Heart left ventricle (tissue), 16 donors: ENCODE data around the gene ROCK2. TPM values are rescaled to one million over a fixed set of nuclear protein-coding genes. Genes with fewer than 3 reads are reported as not detected.

Experiments
- ATAC-seq, 4 donors: fragments of 200-7000 bp; cut with Tn5 transposase; one replicate each; pipeline ENCODE4 v1.9.1; 2020 to 2022; ENCODE audit warnings: moderate library complexity in 4 of 4, mild to moderate bottlenecking in 3 of 4, moderate number of reproducible peaks in 1 of 4
- DNase-seq, 5 donors: peaks; one replicate each; pipeline ENCODE4 v3.0.0-alpha.2; 2020
- H3K27ac ChIP-seq, 12 donors: fragments of 200-600 bp; sonication (generic) in 4 of 12; one replicate each; pipeline versions ENCODE4 v1.5.0 to v1.8.0; 2016 to 2022; ENCODE audit warnings: mild to moderate bottlenecking in 2 of 12
- H3K27me3 ChIP-seq, 9 donors: fragments of 200-600 bp; sonication (generic) in 2 of 9; one replicate each; pipeline versions ENCODE4 v1.5.1 to v1.8.0; 2016 to 2022; ENCODE audit warnings: mild to moderate bottlenecking in 3 of 9
- H3K36me3 ChIP-seq, 9 donors: fragments of 200-600 bp; sonication (generic) in 2 of 9; one replicate each; pipeline versions ENCODE4 v1.5.0 to v1.8.0; 2018 to 2022; ENCODE audit warnings: mild to moderate bottlenecking in 2 of 9
- H3K4me1 ChIP-seq, 12 donors: fragments of 200-600 bp; sonication (generic) in 4 of 12; one replicate each; pipeline versions ENCODE4 v1.5.0 to v1.8.0; 2016 to 2022; ENCODE audit warnings: mild to moderate bottlenecking in 3 of 12
- H3K4me3 ChIP-seq, 12 donors: fragments of 200-600 bp; sonication (generic) in 4 of 12; one replicate each; pipeline versions ENCODE4 v1.5.0 to v1.8.0; 2017 to 2022; ENCODE audit warnings: mild to moderate bottlenecking in 9 of 12, moderate library complexity in 4 of 12
- H3K9me3 ChIP-seq, 12 donors: fragments of 200-600 bp; sonication (generic) in 4 of 12; one replicate each; pipeline versions ENCODE4 v1.5.0 to v1.8.0; 2016 to 2022; ENCODE audit warnings: mild to moderate bottlenecking in 1 of 12
- CTCF ChIP-seq, 12 donors: fragments of 200-600 bp; sonication (generic) in 4 of 12; IDR thresholded peaks; one replicate each; pipeline versions ENCODE4 v1.5.0 to v1.8.0; 2018 to 2022; ENCODE audit warnings: antibody characterized with exemption in 12 of 12, mild to moderate bottlenecking in 5 of 12
- POLR2A ChIP-seq, 2 donors: fragments of 450-650 bp; IDR thresholded peaks; one replicate each; pipeline ENCODE4 v1.6.1; 2017; ENCODE audit warnings: antibody characterized with exemption in 2 of 2, mild to moderate bottlenecking in 2 of 2, moderate library complexity in 2 of 2
- WGBS, 4 donors: extraction: QIAGEN DNeasy Blood & Tissue Kit in 2 of 4; methylation state at CpG; one replicate each; pipeline versions ENCODE4 v1.1.5 to v1.1.7; 2013 to 2018; 5-methylcytosine and 5-hydroxymethylcytosine counted together
- intact Hi-C, 10 donors: fragments of 100-400 bp; cut with DNase I; formaldehyde crosslinking; loops; one replicate each; pipeline versions ENCODE4 v1.11.1 to v1.14.2; 2022
- polyA plus RNA-seq, 2 donors: library from polyadenylated mRNA; stranded (reverse); fragments of 200-250 nt; gene quantifications; one replicate each; pipeline ENCODE4 v1.2.3, GENCODE V29; 2013
- total RNA-seq, 9 donors: library from RNA; depleted of rRNA in 2 of 9; stranded (reverse); fragments of >200 nt in 2 of 9; fragmentation: NEBNext Ultra II Directional in 3 of 9; extraction: Animal tissue kit (Norgen Biotek cat#: 25700) in 3 of 9; gene quantifications; one replicate each; pipeline versions ENCODE4 v1.1.0 to v1.2.4, GENCODE V29; 2016 to 2023
- donor health status: ischemic (EF 13 %, LVEDD 7.1; RV severe dilation, severe dysfunction).
- donor health status: healthy with polysubstance abuse.
- donor health status: DM: no; HTN: yes; CAD: no.
- donor health status: DM: no; HTN: no; CAD: no.
- donor health status: ischemic (EF 25% LVEDD 6.9; RV normal size, moderate dysfunction).
- donor health status: ischemic (EF 25% LVEDD 5.7; RV mildly dilated, moderate dysfunction).
- donor health status: healthy.
- donor health status: DM: yes; HTN: yes; CAD: no.
- donor health status: ischemic (EF 35%, LVEDD 5.7; RV mildly dilated, moderate dysfunction).
- donor health status: nonischemic (EF 11% LVEDD 7.7; RV severe dilation, severe dysfunction).
- donor health status: DM: yes; HTN: yes; CAD: no.
- donor health status: PGD.
- donor health status: ischemic (EF 29% LVEDD 5.4; RV normal size, mild dysfunction).
- donor health status: nonischemic (EF 23%, LVEDD 6.1; RV moderate dilation, normal function).

Gene ROCK2
- total and polyA plus RNA-seq, 11 donors = 6.1 to 44.3 (median 38.0) TPM

- no peak overlapping the region for H3K4me3 ChIP-seq
- H3K9me3 ChIP-seq = no peaks in the 10 kb centered on the region
- intact Hi-C loops = loop anchor here in 1 of 10 donors (10.0 kb wide), 1 partner anchor 55 kb away; no protein-coding TSS in a partner anchor
- TF ChIP-seq CTCF (IDR thresholded peaks at IDR 0.05) = no peak
- TF ChIP-seq POLR2A (IDR thresholded peaks at IDR 0.05) = no peak
- no peaks in the 10 kb centered on the region for H3K27me3 ChIP-seq
- 79 to 89% (median 85%) methylated on average over 6 of the region's 6 CpGs for WGBS, 4 donors
- no peaks in the 10 kb centered on the region for H3K36me3 ChIP-seq
- ATAC-seq (no peak), DNase-seq (no peak)
- peaks cover 0 to 41% (median 9%) of the 10 kb centered on the region in 12 donors for H3K4me1 ChIP-seq
- no peak overlapping the region for H3K27ac ChIP-seq
These were observed 45.0 kb downstream of the ROCK2 start for GRCh38 chr2:11299439-11299838.

GRCh38 chr2:11298592-11298991, 45.8 kb downstream of the ROCK2 start:
- WGBS, 4 donors = 54 to 57% (median 55%) methylated on average over 3 of the region's 3 CpGs
- no peak overlapping the region for H3K4me3 ChIP-seq
- TF ChIP-seq CTCF (IDR thresholded peaks at IDR 0.05) (no peak), POLR2A (IDR thresholded peaks at IDR 0.05) (no peak)
- no peaks in the 10 kb centered on the region for H3K27me3 ChIP-seq
- ATAC-seq = no peak
- DNase-seq = no peak
- H3K9me3 ChIP-seq = peaks cover 0 to under 1% (median 0%) of the 10 kb centered on the region in 12 donors
- intact Hi-C loops = loop anchor here in 1 of 10 donors (10.0 kb wide), 1 partner anchor 54 kb away; no protein-coding TSS in a partner anchor
- no peak overlapping the region for H3K27ac ChIP-seq
- no peaks in the 10 kb centered on the region for H3K36me3 ChIP-seq
- peaks cover 0 to 32% (median 7%) of the 10 kb centered on the region in 12 donors for H3K4me1 ChIP-seq

- Histone ChIP-seq H3K4me1 (peaks cover 0 to 44% (median 19%) of the 10 kb centered on the region in 12 donors), H3K27ac (no peak overlapping the region), H3K4me3 (no peak overlapping the region), H3K36me3 (no peaks in the 10 kb centered on the region), H3K27me3 (no peaks in the 10 kb centered on the region), H3K9me3 (peaks cover 0 to 9% (median 0%) of the 10 kb centered on the region in 12 donors)
- no peak for DNase-seq
- TF ChIP-seq POLR2A (IDR thresholded peaks at IDR 0.05) = no peak
- TF ChIP-seq CTCF (IDR thresholded peaks at IDR 0.05) = no peak
- ATAC-seq = no peak
- intact Hi-C loops = loop anchor here in 1 of 10 donors (10.0 kb wide), 1 partner anchor 52 kb away; no protein-coding TSS in a partner anchor
- 87 to 92% (median 90%) methylated on average over 2 of the region's 2 CpGs for WGBS, 4 donors
These were observed 48.0 kb downstream of the ROCK2 start for GRCh38 chr2:11296401-11296800.

GRCh38 chr2:11292464-11293255, 51.8 kb downstream of the ROCK2 start:
- Histone ChIP-seq H3K4me1 (peaks cover 0 to 65% (median 32%) of the 10 kb centered on the region in 12 donors), H3K27me3 (no peaks in the 10 kb centered on the region), H3K27ac (peak overlapping the region in 11 of 12 donors; percentile 5 to 50 (median 37)), H3K36me3 (no peaks in the 10 kb centered on the region), H3K9me3 (peaks cover 0 to 9% (median 0%) of the 10 kb centered on the region in 12 donors), H3K4me3 (no peak overlapping the region)
- intact Hi-C loops = loop anchor here in 3 of 10 donors (5.0 to 10.0 kb wide), 2 partner anchors 48 to 50 kb away; partner anchors contain the start of gene ROCK2 (in 2 of the 3)
- DNase-seq = peak in 1 of 5 donors; percentile 15
- WGBS, 4 donors = 60 to 62% (median 61%) methylated on average over 3 of the region's 3 CpGs
- ATAC-seq = peak; percentile 20 to 89 (median 66)
- no peak for TF ChIP-seq CTCF (IDR thresholded peaks at IDR 0.05)
- no peak for TF ChIP-seq POLR2A (IDR thresholded peaks at IDR 0.05)
